GM18508 (cell line): ENCODE data around the gene PHAF1.

Experiments
- ATAC-seq: cut with Tn5 transposase; IDR thresholded peaks from one replicate; pipeline ENCODE4 v1.9.1; 2021; ENCODE audit warnings: moderate number of reproducible peaks; ENCODE audit not compliant: insufficient read depth, unreplicated experiment

Gene PHAF1

GRCh38 chr16:67190448-67191399 lies 81.0 kb downstream of the PHAF1 start:
- no peak for ATAC-seq

DNA sequence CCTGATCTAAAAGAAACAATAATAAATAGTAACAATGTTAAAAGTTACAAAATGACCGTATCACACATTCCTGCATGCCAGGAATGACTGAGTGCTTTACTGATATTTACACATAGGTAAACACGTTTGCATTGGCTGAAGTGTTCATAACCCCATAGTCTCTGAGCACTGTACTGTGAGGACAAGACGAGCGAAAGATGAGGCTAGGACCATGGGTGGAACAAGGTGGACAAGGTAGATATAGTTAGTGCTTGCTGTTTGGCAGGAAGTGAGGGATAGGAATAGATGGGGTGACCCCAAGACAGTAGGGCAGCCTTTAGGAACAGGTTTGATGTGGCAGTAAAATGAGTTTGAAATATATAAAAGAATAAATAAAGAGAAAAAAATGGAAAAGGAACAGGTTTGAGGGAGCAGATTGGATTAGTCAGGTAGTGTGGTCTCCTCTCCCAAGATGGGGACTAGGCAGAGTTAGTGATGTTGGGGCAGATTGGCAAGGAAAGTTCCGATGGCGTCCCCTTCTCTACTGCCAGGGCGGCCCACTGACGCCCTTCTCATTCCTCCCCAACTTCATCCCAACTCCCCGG lies 81.8 kb downstream of the PHAF1 start:
- ATAC-seq, result no peak

- peak; percentile 42 for ATAC-seq
Observed at GRCh38 chr16:67191995-67192681, 82.4 kb downstream of the PHAF1 start, which contains the start of gene E2F4. TSS of gene E2F4 (plus strand) at chr16:67192155. CDS start at chr16:67192228, 73 bp downstream.

DNA sequence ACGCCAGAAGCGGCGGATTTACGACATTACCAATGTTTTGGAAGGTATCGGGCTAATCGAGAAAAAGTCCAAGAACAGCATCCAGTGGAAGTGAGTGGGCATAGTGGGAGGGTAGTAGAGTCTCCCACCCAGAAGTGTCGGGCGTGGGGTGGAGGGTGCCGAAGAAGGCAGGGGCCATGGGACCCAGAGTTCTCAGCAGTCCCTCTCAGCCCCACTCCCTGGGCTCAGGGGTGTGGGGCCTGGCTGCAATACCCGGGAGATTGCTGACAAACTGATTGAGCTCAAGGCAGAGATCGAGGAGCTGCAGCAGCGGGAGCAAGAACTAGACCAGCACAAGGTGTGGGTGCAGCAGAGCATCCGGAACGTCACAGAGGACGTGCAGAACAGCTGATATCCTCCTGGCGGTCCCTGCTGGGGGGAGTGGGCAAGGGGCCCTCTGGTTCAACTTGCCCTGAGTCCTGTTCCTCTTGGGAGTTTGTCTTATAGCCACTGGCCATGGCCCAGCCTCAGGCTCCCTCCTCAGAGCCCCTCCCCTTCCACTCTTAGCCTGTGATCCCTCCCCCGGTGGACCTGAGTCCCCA lies 83.1 kb downstream of the PHAF1 start:
- no peak for ATAC-seq

GRCh38 chr16:67193536-67193935 lies 83.8 kb downstream of the PHAF1 start:
- ATAC-seq, result no peak

GRCh38 chr16:67194260-67194659 lies 84.5 kb downstream of the PHAF1 start:
- no peak for ATAC-seq

DNA sequence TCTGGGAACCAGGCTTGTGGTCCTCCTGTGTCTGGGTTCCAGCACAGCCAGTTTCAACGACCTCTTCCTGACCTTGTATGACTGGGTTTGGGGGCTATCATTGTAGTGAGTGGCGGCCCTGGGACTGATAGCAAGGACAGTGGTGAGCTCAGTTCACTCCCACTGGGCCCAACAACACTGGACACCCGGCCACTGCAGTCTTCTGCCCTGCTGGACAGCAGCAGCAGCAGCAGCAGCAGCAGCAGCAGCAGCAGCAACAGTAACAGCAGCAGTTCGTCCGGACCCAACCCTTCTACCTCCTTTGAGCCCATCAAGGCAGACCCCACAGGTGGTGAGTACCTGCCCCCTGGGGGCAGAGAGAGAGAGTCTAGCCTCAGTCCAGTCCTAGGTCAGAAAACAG lies 85.9 kb downstream of the PHAF1 start:
- ATAC-seq, result no peak

- ATAC-seq, result no peak
Observed at GRCh38 chr16:67196881-67197280, 87.1 kb downstream of the PHAF1 start.

DNA sequence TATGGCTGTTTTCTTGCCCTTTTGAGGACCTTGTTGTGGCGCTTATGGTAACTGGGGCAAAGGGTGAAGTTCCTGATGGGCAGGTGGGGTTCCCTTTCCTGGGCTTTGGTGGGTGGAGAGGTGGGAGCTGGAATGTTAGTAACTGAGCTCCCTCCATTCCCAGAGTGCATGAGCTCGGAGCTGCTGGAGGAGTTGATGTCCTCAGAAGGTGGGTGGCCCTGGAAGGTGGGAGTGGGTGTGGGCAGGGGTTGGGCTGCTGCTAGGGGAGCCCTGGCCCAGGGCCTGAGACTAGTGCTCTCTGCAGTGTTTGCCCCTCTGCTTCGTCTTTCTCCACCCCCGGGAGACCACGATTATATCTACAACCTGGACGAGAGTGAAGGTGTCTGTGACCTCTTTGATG lies 88.0 kb downstream of the PHAF1 start:
- no peak for ATAC-seq
